Nephron progenitor cell (in vitro differentiated cells): Measurements from ENCODE around the gene SLC25A39.

Source experiments
- DNase-seq: peaks from one replicate; pipeline ENCODE4 v3.0.0; 2021
- H3K27ac Mint-ChIP-seq: 2 replicates; pipeline ENCODE4 v1.8.0; 2021; ENCODE audit warnings: mild to moderate bottlenecking, moderate library complexity, mixed read lengths
- H3K27me3 Mint-ChIP-seq: 2 replicates; pipeline ENCODE4 v1.8.0; 2021; ENCODE audit warnings: mild to moderate bottlenecking, low read depth, mixed read lengths; ENCODE audit not compliant: poor library complexity
- H3K36me3 Mint-ChIP-seq: 2 replicates; pipeline ENCODE4 v1.8.0; 2021; ENCODE audit warnings: low read depth, mixed read lengths
- H3K4me1 Mint-ChIP-seq: 2 replicates; pipeline ENCODE4 v1.8.0; 2021; ENCODE audit warnings: mixed read lengths
- H3K4me3 Mint-ChIP-seq: 2 replicates; pipeline ENCODE4 v1.8.0; 2021; ENCODE audit warnings: mild to moderate bottlenecking, moderate library complexity, mixed read lengths
- H3K9me3 Mint-ChIP-seq: 2 replicates; pipeline ENCODE4 v1.8.0; 2021; ENCODE audit warnings: mild to moderate bottlenecking, moderate library complexity, mixed read lengths
- TF ChIP-seq, protein P1 (sequence below): fragments of 200-600 bp; sonication (generic); IDR thresholded peaks from 2 replicates; pipeline ENCODE4 v1.5.0; 2021; ENCODE audit warnings: antibody characterized with exemption

SLC25A39 gene

DNA sequence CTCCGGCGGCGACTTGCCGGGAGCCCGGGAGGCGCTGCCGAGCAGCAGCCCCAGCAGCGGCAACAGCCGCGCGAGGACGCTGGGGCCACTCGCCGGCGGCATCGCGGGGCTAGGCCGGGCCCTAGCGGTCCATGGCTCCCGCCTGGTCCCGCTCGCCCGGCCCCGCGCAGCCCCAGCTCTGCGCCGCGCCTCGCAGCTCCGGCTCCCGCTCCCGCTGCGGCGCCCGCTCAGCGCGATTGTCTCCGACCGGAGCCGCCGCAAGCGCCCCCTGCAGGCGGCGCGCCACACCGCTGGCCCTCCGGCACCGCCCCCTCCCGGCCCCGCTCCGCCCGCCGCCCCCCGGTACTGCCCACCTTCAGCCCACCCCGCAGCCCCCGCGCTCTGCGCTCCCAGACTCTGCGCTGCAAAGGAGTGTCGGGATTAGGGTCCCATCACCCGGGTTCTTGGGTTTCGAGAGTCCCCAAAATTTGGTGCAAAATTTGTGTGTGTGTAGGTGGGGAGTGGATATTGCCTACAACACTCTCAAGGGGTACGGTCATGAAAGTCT, 39.1 kb upstream of the SLC25A39 start, which contains the start of gene FAM171A2:
TSS of gene FAM171A2 (minus strand) at position 241 of the 547 bp plus-strand sequence. CDS start at position 102, 139 bp downstream.
- H3K27me3 Mint-ChIP-seq, result peaks cover 28% of the 10 kb centered on the region
- TF ChIP-seq, protein P1, sequence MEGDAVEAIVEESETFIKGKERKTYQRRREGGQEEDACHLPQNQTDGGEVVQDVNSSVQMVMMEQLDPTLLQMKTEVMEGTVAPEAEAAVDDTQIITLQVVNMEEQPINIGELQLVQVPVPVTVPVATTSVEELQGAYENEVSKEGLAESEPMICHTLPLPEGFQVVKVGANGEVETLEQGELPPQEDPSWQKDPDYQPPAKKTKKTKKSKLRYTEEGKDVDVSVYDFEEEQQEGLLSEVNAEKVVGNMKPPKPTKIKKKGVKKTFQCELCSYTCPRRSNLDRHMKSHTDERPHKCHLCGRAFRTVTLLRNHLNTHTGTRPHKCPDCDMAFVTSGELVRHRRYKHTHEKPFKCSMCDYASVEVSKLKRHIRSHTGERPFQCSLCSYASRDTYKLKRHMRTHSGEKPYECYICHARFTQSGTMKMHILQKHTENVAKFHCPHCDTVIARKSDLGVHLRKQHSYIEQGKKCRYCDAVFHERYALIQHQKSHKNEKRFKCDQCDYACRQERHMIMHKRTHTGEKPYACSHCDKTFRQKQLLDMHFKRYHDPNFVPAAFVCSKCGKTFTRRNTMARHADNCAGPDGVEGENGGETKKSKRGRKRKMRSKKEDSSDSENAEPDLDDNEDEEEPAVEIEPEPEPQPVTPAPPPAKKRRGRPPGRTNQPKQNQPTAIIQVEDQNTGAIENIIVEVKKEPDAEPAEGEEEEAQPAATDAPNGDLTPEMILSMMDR, result no peak

DNA sequence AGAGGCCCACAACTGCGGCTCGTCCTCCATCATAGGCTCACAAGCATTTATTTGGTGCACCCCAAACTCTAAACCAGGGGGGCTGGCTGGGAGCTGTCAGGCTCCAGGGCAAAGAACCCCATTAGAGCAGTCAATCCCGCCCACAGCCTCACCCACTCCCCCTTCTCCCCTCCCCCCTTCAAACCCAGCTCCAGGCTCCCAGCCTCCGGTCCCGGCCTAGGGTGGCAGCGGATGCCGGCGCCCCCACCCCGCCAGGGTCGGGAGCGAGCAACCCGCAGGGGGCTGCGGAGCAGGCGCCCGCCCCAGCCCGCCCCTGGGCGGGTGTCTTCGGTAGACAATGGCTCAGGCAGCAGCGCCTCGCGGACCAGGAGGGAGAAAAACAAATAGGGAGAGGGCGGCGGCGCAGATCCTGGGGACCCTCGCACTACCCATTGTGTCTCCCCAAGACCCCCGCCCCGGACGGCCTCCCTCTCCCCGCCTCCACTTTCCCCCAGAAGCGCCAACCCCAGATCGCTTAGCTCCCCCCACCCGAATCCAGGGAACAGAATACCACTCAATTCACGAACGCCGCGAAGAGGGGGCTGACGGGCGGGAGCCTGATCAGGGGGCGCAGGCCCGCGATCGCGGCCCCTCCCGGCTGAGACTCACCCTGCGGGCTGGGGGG, 38.5 kb upstream of the SLC25A39 start:
- peak; percentile 50 for DNase-seq
- Mint-ChIP-seq H3K36me3 (peaks cover 6% of the 10 kb centered on the region), H3K4me3 (peak overlapping the region; percentile 87), H3K4me1 (peaks cover 47% of the 10 kb centered on the region), H3K27ac (no peak overlapping the region), H3K9me3 (peaks cover 3% of the 10 kb centered on the region), H3K27me3 (peaks cover 23% of the 10 kb centered on the region)
- TF ChIP-seq, protein P1, result no peak

More for the DNA sequence above, 39.1 kb upstream of the SLC25A39 start, which contains the start of gene FAM171A2:
- DNase-seq, result peak; percentile 91
- H3K36me3 Mint-ChIP-seq, result peaks cover 5% of the 10 kb centered on the region
- H3K4me3 Mint-ChIP-seq, result peak within 1 kb of the TSS; percentile 87
- no peak within 1 kb of the TSS for H3K27ac Mint-ChIP-seq
- H3K4me1 Mint-ChIP-seq, result peaks cover 46% of the 10 kb centered on the region
- H3K9me3 Mint-ChIP-seq, result peaks cover 3% of the 10 kb centered on the region

DNA sequence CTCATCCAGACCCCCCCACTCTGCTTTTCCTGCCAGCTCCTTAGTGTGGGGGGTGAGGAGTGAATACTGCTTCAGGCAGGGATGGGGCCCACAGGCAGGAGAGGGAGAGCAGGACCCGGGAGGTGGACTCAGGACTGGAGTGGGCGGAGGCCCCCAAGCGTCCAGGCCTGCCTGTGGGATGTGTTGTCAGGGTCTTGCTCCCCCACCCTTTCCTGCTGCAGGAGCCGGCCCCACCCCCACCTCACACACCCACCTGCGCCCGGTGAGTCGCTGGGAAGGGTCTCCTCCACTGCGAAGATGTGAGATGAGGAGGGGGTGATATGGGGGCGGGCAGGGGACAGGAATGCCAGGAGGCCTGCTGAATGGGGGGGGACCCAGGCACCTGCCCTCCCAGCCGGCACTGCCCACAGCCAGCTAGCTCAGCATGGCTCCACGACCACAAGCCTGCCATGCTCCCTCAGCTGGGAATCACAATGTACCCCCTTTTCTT, 37.9 kb upstream of the SLC25A39 start:
- DNase-seq, result no peak
- Mint-ChIP-seq H3K4me3 (peak overlapping the region; percentile 87), H3K36me3 (peaks cover 6% of the 10 kb centered on the region)

DNA sequence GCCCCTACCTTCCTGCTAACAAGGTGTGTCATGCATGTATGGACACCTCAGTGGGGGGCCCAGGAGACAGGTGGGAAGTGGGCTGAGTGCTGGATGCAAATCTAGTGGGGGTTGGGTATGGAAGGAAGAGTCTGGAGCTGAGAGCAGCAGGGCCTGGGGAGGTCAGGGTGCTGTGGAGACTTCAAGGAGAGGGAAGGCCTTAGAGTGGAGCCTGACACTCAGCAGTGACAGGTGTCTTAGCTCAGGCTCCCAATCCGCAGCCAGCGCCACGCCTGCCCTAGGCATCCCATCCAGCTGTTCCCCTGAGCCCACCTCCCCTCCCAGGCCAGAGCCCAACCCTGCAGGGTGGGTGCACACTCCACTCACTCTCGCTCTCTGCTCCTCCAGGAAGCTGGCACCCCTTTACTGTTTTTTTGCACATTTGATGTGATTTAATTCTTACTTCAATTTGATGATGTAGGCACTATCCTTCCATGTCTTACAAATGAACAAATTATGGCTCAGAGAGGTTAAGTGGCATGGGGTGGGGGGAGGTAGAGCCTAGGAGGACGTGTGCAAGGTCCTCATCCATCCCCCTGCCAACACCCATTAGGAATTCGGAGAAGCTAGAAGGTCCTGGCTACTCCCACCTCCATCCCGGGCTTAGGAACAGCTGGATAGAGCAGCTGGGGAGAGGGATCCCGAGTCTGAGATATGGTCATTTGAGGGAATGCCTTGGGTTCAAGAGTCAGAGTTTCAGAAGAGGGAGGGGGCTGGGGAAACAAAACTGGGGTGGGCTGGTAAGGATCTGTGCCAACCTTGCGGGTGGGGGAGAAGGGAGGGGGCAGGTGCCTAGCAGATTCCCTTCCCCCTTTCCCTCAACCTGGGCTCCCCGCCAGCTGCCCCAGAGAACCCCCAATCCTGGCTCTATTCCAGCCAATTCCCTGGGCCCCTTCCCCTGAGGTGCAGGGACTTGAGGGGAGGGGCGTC, 37.0 kb upstream of the SLC25A39 start:
- Mint-ChIP-seq H3K4me1 (peaks cover 47% of the 10 kb centered on the region), H3K36me3 (peaks cover 11% of the 10 kb centered on the region), H3K9me3 (no peaks in the 10 kb centered on the region), H3K27me3 (peaks cover 22% of the 10 kb centered on the region), H3K4me3 (peak overlapping the region; percentile 87), H3K27ac (peak overlapping the region; percentile 63)
- TF ChIP-seq, protein P1, result no peak
- DNase-seq, result no peak

More for the DNA sequence above, 37.9 kb upstream of the SLC25A39 start:
- Mint-ChIP-seq H3K9me3 (no peaks in the 10 kb centered on the region), H3K27me3 (peaks cover 22% of the 10 kb centered on the region), H3K4me1 (peaks cover 47% of the 10 kb centered on the region), H3K27ac (no peak overlapping the region)
- TF ChIP-seq, protein P1, result no peak

DNA sequence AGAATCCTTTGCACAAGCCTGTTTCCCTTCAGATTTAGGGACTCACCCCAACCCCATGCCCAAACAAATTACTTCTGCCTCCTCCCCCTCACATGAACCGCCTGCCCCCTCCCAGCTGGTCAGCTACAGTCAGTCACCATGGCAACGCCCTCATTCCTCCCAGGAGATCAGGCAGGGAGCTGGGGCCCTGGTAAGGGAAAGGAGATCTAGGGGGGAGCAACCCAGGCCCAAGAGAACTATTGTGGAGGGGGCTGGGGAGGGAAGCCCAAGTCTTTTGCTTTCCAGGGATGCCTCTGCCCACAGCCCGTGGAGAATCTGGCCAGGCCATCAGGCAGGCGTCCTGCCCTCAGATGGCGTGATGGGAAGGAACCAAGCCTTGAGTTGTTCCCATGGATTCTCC, 36.2 kb upstream of the SLC25A39 start:
- Mint-ChIP-seq H3K9me3 (no peaks in the 10 kb centered on the region), H3K4me1 (peaks cover 47% of the 10 kb centered on the region), H3K36me3 (peaks cover 11% of the 10 kb centered on the region), H3K27ac (peak overlapping the region; percentile 90), H3K27me3 (peaks cover 14% of the 10 kb centered on the region), H3K4me3 (peak overlapping the region; percentile 87)
- TF ChIP-seq, protein P1, result no peak
- peak; percentile 70 for DNase-seq
